Activated CD4-positive, alpha-beta T cell treated with anti-CD3 and anti-CD28 coated beads, Interleukin-2, amount 50 U/mL, for 24 hours (primary cell): Measurements from ENCODE around the gene ZNF362.
"Not testable (repeated sequence)": the region's sequence is repeated elsewhere in the genome, so short reads cannot be mapped to it uniquely, and the experiment has no call there.

Source experiments
- DNase-seq, 2 donors: peaks; one replicate each; pipeline ENCODE4 v3.0.0-alpha.2; 2020; ENCODE audit warnings: low read depth in 1 of 2, low spot score in 1 of 2

ZNF362 gene

DNA sequence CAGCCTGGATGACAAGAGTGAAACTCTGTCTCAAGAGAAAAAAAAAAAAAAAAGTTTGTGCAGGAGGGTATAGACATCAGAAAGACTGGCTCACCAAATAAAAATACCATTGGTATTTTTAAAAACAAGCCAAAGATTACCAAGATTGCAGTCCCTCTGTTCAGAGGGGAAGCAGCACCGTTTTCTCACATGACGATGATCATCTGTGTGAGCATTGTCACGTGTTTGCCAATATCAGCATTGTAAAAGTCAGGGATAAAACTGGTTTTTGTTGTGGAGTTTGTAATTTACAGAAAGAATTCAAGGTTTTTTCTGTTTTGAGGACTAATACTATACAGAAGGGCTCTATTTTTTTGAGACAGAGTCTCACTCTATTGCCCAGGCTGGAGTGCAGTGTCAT lies 26.5 kb downstream of the ZNF362 start:
- DNase-seq, result no peak

DNA sequence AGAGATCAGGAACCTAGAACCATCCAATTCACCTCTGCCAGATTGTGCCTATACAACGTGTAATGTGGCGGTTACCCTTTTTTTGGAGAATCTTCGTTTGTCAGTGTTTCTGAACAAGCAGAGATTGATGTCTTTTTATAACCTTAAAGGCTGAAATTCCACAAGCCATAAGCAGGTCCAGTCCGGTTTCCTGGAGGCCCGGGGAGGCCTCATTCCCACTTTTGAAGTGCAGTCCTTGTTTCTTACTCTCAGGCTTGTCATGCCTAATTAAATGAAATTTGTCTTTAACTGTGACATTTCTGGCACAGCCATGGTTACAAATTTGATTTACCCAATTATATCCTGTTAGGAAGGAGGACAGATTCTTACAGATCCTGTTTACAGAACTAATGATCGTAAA lies 27.8 kb downstream of the ZNF362 start:
- DNase-seq, result no peak

DNA sequence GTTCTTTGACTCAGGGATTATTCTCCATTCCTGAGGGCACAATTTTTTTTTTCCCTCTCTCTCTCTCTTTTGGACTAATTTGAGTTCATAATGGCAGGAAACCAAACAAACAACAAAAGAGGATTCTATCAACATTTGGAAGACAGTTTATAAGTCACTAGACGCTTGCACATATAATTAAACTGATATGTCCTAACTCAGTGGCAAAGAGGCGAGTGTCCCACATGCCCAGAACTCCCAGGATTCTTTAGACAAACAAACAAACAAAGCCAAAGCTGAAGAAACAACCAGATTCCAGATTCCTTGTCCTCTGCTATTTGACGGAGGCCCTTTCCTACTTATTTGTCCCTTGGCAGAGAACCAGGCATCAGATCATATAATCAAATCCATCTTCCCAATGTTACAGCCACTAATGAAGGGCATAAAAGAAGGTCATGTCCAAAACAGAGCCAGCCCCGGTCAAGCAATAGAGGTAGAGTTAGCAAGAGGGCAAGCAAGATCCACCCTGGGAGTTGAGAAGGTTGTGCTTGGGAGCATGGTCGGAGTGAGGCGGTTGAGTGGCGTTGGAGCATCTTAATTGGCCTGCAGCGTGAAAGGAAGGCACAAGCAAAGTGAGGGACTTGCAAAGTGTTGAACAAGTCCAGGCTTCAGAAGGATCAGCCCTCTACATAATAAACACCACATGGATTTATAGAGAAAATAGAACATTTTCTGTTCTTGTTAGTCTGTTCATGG lies 30.3 kb downstream of the ZNF362 start:
- DNase-seq, result no peak

DNA sequence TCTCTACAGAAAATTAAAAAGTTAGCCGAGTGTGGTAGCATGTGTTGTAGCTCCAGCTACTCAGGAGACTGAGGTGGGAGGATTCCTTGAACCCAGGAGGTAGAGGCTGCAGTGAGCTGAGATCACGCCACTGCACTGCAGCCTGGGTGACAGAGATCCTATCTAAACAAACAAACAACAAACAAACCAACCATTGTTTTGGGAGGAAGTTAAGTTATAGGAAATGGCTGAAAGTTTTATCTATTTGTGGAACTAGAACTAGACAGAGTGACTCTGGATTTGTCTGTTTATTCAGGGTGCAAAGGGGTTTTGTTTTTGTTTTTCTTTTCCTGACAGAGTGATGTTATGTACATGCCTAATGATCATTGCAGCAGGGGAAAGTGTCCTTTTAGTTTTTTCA lies 31.0 kb downstream of the ZNF362 start:
- no peak for DNase-seq

DNA sequence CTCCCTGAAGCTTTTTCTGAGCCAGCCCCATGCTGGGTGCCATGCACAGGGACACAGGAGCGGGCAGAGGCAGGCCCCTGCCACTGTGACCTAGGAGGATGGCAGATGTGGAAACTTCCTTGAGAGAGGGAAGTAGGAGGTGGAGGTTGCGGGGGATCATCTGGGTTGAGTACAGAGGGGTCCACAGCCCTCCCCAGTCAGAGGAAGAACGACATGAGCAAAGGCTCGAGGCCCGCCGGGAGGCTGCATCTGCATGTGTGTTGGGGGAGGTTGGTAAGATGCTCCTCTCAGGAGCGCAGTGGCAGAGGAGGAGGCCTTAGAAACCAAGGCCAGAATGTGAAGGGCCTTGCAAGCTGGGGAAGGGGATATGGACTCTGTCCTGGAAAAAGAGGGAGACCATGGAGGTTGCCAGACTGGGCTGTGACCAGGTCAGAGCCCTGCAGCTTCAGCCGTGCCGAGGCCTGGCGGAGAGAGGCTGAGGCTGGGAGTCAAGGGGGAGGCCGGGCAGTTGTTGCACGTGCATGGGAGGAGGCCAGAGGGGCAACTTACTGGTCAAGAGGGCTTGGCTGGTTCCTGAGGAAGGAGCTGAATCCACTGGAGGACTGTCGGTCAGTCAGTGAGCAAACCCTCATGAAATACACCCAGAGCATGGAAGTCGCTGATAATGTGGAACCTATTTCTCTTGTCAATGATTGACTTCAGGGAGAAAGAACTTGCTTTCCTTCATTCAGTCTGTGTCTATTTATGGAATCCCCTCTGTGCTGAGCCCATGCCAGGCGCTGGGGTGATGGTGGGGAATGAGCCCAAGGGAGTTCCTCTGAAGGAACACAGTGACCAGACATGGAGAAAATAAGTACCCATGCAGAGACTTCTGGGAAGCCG lies 32.9 kb downstream of the ZNF362 start:
- no peak for DNase-seq

DNA sequence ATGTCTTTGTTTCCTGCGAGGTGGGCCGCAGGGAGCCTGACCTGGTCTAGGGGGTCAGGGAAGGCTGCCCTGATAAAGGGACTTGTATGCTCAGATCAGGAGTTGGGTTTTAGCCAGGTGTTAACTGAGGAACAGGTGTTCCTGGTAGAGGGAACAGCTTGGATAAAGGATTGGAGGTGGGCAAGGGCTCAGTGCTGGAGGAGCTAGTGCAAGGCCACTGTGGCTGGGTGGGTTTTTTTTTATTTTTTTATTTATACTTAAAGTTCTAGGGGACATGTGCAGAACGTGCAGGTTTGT lies 33.5 kb downstream of the ZNF362 start:
- DNase-seq, result no peak

DNA sequence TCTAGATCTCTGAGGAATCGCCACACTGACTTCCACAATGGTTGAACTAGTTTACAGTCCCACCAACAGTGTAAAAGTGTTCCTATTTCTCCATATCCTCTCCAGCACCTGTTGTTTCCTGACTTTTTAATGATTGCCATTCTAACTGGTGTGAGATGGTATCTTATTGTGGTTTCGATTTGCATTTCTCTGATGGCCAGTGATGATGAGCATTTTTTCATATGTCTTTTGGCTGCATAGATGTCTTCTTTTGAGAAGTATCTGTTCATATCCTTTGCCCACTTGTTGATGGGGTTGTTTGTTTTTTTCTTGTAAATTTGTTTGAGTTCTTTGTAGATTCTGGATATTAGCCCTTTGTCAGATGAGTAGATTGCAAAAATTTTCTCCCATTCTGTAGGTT lies 34.3 kb downstream of the ZNF362 start:
- DNase-seq, result not testable (repeated sequence)

DNA sequence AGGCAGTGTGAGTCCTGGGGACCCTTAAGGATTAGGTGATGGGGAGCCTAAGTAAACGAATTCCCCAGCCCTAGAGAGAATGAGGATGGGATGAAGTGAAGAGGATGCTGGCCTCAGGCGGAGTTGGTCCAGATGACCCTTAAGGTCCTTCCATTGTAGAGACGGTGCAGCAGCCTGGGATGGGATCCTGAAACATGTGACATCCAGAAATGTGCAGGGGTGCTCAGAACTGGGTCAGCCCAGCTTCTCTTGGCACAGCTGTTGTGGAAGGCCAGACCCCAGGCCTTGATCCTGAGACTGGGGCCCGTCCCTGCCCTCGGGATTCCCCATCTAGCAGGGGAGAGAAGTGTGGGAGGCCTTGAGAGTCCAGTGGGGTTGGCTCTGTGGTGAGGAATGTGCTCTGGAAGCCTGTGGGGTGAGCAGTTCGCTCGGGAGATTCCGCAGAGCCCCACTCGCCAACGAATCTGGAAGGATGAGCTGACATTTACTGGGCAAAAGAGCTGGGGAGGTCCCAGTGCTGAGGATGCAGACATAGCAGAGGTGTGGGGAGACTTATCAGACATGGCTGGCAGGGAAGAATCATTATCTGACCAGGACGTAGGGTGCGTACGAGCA lies 36.5 kb downstream of the ZNF362 start:
- no peak for DNase-seq

DNA sequence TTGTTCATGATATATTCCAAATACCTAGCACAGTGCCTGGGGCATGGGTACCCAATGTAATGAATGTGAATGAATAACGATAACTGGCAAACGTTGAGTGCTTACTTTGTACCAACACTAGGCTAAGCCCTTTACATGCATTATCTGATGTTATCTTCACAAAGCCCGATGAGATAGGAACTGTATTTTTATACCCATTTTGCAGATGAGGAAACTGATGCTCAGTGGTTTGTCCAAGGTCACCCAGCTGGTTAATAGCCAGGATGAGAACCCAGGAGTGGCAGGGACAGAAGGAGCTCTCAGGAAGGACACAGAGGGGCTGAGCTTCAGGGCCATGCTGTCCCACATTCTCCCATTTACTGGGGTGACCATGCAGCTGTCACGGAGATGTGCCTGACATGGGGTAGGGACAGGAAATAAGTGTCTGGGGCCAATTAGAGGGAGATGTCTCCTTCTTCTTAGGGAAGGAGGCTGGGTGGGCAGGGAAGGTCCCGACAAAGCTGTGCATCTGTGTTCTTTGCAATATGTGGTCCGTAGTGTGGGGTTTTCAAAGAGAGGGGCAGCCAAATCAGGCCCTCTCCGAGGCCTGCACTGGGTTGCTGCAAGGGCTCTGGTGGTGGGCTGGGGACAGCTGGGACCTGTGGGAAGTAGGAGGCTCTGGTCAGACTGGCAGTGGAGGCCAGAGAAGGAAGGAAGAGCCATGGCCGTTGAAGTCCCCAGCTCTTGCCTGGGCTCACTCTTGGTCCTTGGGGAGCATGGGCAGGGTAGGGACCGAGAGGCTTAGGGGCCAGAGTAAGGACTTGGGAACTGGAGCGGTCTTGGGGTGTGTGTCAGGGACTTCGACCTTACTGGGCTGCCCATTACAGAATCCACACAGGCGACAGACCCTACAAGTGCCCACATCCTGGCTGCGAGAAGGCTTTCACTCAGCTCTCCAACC lies 38.0 kb downstream of the ZNF362 start:
- DNase-seq, result no peak

DNA sequence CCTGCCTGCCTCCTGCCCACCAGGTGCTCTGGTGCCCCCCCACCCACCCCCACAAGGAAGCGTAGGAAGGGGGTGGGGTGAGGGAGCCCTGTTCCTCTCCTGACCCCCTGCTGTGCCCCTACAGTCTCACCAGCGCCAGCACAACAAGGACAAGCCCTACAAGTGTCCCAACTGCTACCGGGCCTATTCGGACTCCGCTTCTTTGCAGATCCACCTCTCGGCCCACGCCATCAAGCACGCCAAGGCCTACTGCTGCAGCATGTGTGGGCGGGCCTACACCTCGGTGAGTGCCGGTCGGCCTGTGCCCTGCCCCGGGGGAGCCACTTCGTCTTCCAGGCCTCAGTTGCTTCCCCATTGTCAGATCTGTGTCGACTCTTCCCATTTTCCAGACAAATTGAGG lies 38.7 kb downstream of the ZNF362 start:
- DNase-seq, result no peak

DNA sequence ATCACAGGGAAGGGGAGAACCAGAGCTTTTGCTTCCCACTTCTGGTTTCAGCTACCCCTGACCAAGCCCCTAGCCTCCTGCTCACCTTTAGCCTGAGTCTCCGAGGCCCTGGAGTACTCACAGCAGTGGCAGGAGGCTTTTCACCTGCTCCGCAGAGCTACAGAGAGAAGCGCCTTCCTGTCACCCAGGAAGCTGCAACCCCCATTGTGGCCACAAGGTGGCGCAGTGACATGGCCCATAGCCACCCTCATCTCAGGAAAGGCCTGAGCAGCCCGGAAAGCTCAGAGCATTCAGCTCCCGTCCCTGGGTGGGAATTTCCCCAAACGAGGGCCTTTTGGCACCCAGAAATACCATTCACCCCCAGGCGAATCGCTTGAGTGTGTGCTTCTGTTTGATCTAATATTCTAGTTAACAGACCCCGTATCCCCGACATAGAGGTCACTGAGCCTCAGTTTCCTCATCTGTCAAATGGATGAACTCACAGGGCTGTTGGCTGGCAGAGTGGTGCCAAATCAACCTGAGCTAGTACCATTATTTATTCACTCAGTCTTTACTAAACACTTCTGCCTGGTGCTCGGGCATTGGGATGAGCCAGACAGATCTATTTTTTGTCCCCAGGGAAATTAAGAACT lies 39.3 kb downstream of the ZNF362 start:
- peak; percentile 82 to 89 for DNase-seq

DNA sequence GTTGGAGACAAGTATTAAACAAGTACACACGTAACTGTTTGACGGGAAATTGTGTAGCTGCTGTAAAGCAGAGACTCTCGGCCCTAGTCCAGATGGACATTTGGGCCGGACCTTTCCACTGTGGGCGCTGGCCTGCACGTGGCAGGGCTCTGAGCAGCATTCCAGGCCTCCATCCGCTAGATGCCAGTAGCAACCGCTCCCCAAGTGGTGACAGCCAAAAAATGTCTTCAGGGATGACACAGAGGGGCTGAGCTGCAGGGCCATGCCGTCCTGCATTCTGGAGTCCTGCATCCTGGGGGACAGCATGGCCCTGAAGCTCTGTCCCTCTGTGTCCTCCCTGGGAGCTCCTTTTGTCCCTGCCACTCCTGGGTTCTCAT lies 39.8 kb downstream of the ZNF362 start:
- no peak for DNase-seq

DNA sequence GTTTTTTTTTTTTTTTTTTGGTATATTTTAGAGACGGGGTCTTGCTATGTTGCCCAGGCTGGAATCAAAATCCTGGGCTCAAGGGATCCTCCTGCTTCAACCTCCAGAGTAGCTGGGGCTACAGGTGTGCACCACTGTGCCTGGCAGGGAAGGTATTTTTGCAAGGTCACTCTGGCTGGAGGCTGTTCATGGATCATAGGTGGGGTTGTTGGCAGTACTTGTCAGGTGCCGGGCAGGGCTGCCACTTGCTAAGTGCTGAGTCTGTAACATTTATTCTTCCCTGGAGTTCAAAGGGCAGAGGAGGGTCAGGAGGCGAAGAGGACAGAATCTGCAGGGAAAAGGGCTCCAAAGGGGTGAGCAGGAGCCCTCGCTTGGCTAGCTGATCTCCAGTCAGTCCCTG lies 40.5 kb downstream of the ZNF362 start:
- no peak for DNase-seq

DNA sequence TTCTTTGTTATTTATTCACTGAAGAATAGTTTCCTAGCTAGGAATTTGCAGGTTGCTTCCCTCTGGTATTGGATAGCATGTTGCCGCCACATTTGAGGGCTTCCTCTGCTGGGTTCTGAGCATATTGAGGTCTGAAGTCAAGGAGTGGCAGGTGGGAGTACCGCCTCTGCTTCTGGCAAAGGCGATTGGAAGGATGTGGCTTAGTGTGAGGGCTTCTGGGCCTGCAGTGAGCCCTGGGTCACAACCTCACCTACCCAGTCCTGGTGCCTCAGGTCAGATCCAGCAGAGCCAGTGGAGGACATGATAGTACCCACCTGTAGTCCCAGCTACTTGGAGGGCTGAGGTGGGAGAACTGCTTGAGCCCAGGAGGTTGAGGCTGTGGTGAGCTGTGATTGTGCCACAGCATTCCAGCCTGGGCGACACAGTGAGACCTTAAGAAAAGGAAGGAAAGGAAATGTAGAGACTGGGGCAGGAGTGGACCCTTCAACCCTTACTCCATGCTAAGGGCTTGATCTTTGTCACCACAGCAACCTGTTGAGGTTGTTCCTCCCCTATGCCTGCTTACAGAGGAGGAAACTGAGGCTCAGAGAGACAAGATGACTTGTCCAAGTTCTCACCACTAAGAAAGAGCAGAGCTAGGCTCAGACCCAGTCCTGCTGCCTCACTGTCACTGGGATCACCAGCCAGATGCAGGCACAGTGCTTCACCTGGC lies 41.8 kb downstream of the ZNF362 start:
- DNase-seq, result no peak

DNA sequence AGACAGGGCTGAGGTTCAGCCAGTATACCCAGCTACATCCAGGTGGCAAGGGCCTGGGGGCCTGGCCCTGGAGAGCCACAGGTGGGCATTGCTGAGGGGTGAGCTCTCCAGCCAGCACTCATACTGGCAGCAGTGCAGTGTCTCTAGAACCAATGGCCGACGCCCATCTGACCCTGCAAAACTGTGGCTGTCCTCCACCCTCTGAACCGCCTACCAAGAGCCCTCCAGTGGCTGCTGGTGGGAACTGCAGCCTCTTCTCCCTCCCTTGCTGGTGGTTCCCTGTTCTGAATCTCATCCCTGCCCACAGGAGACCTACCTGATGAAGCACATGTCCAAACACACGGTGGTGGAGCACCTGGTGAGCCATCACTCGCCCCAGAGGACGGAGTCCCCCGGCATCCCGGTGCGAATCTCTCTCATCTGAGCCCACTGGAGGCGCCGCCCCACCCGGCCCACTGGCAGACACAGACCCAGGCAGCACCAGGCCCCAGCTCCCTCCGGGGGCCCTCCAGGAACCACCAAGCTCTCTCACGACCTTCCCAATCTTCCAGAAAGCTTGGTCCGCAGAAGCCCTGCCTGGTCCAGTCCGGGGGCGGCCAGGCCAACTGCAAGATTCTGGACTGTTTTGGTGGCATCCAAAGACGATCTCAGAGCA lies 42.5 kb downstream of the ZNF362 start:
- peak; percentile 40 to 45 for DNase-seq

DNA sequence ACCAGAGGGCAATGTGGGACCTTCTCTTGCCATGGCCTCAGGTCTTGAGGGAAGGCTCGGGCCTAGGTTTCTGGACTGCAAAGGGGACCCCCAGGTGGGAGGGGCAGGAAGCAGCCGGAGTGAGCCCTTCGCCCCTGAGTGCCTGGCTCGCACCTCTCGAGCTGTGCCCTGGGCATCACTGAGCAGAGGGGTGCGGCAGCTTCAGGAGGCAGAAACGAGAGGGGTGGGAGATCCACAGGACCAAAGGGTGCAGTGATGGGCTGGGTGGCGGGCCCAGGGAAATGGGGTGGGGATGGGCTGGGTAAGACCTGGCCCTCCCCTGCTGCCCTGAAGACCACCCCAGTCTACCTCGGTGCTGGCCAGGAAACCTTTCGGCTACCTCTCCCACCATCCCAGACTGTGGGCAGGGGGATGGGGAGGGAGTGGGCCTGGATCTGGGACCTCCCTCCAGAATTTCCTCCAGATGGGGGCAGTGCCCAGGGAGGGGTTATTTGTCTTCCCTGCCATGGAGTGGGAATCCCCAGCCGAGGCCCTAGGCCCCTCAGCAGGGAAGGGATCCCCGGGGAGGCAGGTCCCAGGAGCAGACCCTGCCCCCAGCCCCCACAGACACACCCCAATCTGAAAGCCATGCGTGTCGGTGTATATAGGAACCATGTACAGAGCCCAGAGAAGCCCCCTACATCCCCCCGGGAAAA lies 43.3 kb downstream of the ZNF362 start:
- DNase-seq, result no peak

DNA sequence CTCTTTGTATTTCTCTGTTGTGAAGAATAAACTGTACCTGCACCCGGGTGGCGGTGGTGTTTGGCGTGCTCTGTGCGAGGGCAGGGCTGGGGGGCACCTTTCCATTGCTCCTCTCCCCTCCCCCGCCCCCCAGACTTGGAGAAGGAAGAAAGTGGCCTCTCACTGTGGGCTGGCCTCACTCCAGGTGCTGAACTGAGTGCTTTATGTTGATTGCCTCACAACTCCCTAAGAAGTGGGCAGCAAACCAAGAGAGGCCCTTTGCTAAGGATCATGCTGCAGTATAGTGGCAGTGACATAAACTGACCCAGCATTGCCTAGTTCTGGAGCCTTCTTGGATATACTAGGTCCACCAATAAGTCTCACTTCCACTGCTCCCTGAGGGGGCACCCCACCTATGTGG lies 44.4 kb downstream of the ZNF362 start:
- DNase-seq, result no peak

DNA sequence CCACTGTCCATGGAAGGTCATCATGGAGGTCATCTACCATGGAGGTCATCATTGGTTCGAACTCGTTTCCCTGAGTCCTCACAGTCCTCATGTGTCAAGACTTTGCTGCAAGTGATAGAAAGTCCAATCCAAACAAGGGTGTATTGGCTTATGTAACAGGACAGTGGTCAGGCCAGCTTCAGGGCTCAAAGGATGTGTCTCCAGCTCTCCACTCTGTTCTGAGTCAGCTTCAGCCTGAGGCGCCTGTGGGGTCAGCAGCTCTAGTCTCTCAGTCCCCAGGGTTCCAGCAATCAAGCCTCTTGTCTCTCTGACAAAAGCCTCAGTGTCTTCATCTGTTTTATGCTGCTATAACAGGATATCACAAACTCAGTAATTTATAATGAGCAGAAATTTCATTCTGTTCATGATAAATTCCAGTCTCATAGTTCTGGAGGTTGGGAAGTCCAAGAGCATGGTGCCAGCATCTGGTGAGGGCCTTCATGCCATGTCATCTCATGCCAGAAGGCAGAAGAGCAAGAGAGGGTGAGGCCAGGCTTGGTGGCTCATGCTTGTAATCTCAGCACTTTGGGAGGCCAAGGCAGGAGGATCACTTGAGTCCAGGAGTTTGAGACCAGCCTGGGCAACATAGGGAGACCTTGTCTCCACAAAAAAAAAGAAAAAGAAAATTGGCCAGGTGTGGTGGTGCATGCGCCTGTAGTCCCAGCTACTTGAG lies 45.1 kb downstream of the ZNF362 start:
- no peak for DNase-seq
